Left ventricle myocardium superior (tissue), 1 donor: ENCODE data around the gene YIF1A. TPM values are rescaled to one million over a fixed set of nuclear protein-coding genes. Genes with fewer than 3 reads are reported as not detected.
"Not testable (repeated sequence)": the region's sequence is repeated elsewhere in the genome, so short reads cannot be mapped to it uniquely, and the experiment has no call there.

Experiments
- ATAC-seq: fragments of 200-7000 bp; cut with Tn5 transposase; one replicate; pipeline ENCODE4 v1.9.1; 2020; ENCODE audit warnings: mild to moderate bottlenecking, moderate library complexity
- DNase-seq: peaks from one replicate; pipeline ENCODE4 v3.0.0-alpha.2; 2020
- intact Hi-C: fragments of 100-400 bp; cut with micrococcal nuclease; formaldehyde crosslinking; loops from one replicate; pipeline ENCODE4 v1.11.0; 2022
- total RNA-seq: library from RNA; stranded (reverse); fragmentation: NEBNext Ultra II Directional; extraction: Animal tissue kit (Norgen Biotek cat#: 25700); gene quantifications from one replicate; pipeline ENCODE4 v1.2.1, GENCODE V29; 2021
- donor health status: DM: no; HTN: yes; CAD: no; lungs with severe emphysema.

YIF1A gene
- total RNA-seq, 1 donor from 2014 or later, result 41.1 TPM

- DNase-seq (no peak), ATAC-seq (no peak)
- intact Hi-C loops, result loop anchor here (5.0 kb wide), 1 partner anchor 73 kb away; no protein-coding TSS in a partner anchor
These were observed 25.2 kb upstream of the YIF1A start for GRCh38 chr11:66314186-66314501.

- DNase-seq (peak; percentile 61), ATAC-seq (no peak)
- intact Hi-C loops, result loop anchor here (5.0 kb wide), 1 partner anchor 74 kb away; no protein-coding TSS in a partner anchor
These were observed 24.6 kb upstream of the YIF1A start for GRCh38 chr11:66313321-66314185.

- DNase-seq (peak; percentile 100), ATAC-seq (peak; percentile 83)
- intact Hi-C loops, result loop anchor here (1.0 to 5.0 kb wide), 2 partner anchors 16 to 75 kb away; no protein-coding TSS in a partner anchor
These were observed 23.8 kb upstream of the YIF1A start for GRCh38 chr11:66312549-66313320.

- intact Hi-C loops, result loop anchor here (1.0 to 5.0 kb wide), 2 partner anchors 16 to 75 kb away; no protein-coding TSS in a partner anchor
- peak; percentile 97 for DNase-seq
- ATAC-seq, result peak; percentile 83
These were observed 23.1 kb upstream of the YIF1A start for GRCh38 chr11:66311965-66312548.

GRCh38 chr11:66311470-66311964, 22.6 kb upstream of the YIF1A start:
- intact Hi-C loops, result loop anchor here (5.0 kb wide), 1 partner anchor 76 kb away; no protein-coding TSS in a partner anchor
- ATAC-seq, result no peak
- no peak for DNase-seq

- DNase-seq, ATAC-seq: not testable (repeated sequence)
- intact Hi-C loops, result loop anchor here (5.0 kb wide), 1 partner anchor 76 kb away; no protein-coding TSS in a partner anchor
These were observed 22.0 kb upstream of the YIF1A start for GRCh38 chr11:66310803-66311440.

- no peak for ATAC-seq
- intact Hi-C loops, result loop anchor here (5.0 kb wide), 1 partner anchor 77 kb away; no protein-coding TSS in a partner anchor
- DNase-seq, result no peak
These were observed 21.4 kb upstream of the YIF1A start for GRCh38 chr11:66310324-66310723.

GRCh38 chr11:66309475-66309874, 20.5 kb upstream of the YIF1A start:
- ATAC-seq, result no peak
- intact Hi-C loops, result no loop called here
- DNase-seq, result no peak

- DNase-seq (no peak), ATAC-seq (no peak)
- intact Hi-C loops, result no loop called here
These were observed 13.7 kb upstream of the YIF1A start for GRCh38 chr11:66302656-66303055.

- intact Hi-C loops, result no loop called here
- ATAC-seq, result peak; percentile 72
- no peak for DNase-seq
These were observed 10.2 kb upstream of the YIF1A start for GRCh38 chr11:66299186-66299585.

- no peak for ATAC-seq
- intact Hi-C loops, result no loop called here
- DNase-seq, result no peak
These were observed 8.7 kb upstream of the YIF1A start for GRCh38 chr11:66297610-66298009.

GRCh38 chr11:66294626-66295620, 6.0 kb upstream of the YIF1A start:
- intact Hi-C loops, result no loop called here
- DNase-seq (no peak), ATAC-seq (no peak)

- ATAC-seq (no peak), DNase-seq (no peak)
- intact Hi-C loops, result no loop called here
These were observed 5.1 kb upstream of the YIF1A start for GRCh38 chr11:66293777-66294625.

- DNase-seq (no peak), ATAC-seq (no peak)
- intact Hi-C loops, result no loop called here
These were observed 4.4 kb upstream of the YIF1A start for GRCh38 chr11:66293352-66293751.

GRCh38 chr11:66292543-66293332, 3.8 kb upstream of the YIF1A start:
- intact Hi-C loops, result no loop called here
- ATAC-seq (no peak), DNase-seq (no peak)
